ENCODE results near the gene COLQ. TPM values are rescaled to one million over a fixed set of nuclear protein-coding genes. Genes with fewer than 3 reads are reported as not detected.

Gene COLQ
- total RNA-seq, 1 experiment from 2014 or later, result 1.9 TPM

DNA sequence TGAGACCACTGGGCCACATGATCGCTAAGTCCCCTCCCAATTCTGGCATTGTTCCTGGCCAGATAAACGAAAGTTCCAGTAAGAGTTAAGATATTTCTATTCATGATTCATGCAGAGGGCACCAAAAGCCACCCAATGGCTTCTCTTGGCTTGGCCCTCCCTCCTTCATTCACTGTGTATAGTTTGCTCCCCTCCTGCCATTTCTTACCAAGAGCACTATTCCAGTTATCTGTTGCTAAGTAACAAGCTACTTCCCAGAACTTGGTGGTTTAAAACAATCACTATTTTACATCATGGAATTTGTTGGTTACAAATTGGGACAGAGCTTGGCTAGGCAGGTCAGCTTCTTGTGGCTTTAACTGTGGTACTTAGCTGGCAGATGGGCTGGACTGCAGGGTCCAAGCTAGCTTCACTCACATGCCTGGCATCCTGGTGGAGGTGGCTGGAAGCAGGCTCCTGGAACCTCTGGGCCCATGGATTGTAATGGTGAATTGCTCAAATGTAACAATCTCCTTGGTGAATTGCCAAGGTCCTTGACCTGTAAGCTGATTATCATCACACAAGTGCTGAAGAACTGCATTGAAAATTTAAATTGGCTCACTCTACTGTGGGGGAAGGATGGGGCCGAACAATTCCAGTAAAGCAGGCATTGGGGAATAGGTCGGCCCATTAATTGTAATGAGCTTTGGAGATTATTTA lies 77.5 kb downstream of the COLQ start:
- POLR2A ChIA-PET, result no interaction called here
- no peaks in the 10 kb centered on the region for H3K27me3 ChIP-seq (ENCODE audit: insufficient read depth, low read length)
- no peak overlapping the region for H2AFZ ChIP-seq (ENCODE audit: low read depth, low read length, poor library complexity, severe bottlenecking)
- H3K36me3 ChIP-seq (ENCODE audit: control insufficient read depth in 1 of 2, insufficient read depth in 2 of 2, low read length in 2 of 2), result peaks cover 21 to 25% of the 10 kb centered on the region in 2 experiments
- no peak for TF ChIP-seq POLR2AphosphoS5 (IDR thresholded peaks at IDR 0.05; ENCODE audit: low read depth, low read length)
- TF ChIP-seq EGR1 (IDR thresholded peaks at IDR 0.05; ENCODE audit: low read depth), result no peak
- TF ChIP-seq RAD21 (IDR thresholded peaks at IDR 0.05; ENCODE audit: low read depth), result no peak
- no peak for TF ChIP-seq CBX3 (IDR thresholded peaks at IDR 0.05; ENCODE audit: low read depth)
- TF ChIP-seq, protein P1, sequence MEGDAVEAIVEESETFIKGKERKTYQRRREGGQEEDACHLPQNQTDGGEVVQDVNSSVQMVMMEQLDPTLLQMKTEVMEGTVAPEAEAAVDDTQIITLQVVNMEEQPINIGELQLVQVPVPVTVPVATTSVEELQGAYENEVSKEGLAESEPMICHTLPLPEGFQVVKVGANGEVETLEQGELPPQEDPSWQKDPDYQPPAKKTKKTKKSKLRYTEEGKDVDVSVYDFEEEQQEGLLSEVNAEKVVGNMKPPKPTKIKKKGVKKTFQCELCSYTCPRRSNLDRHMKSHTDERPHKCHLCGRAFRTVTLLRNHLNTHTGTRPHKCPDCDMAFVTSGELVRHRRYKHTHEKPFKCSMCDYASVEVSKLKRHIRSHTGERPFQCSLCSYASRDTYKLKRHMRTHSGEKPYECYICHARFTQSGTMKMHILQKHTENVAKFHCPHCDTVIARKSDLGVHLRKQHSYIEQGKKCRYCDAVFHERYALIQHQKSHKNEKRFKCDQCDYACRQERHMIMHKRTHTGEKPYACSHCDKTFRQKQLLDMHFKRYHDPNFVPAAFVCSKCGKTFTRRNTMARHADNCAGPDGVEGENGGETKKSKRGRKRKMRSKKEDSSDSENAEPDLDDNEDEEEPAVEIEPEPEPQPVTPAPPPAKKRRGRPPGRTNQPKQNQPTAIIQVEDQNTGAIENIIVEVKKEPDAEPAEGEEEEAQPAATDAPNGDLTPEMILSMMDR (IDR thresholded peaks at IDR 0.05 in 2 of 3, conservative IDR thresholded peaks at IDR 0.05 in 1 of 3; ENCODE audit: borderline replicate concordance in 1 of 3, insufficient read depth in 1 of 3, low read depth in 2 of 3, low read length in 2 of 3), result no peak
- TF ChIP-seq ZFX (IDR thresholded peaks at IDR 0.05), result no peak
- TF ChIP-seq YY1 (IDR thresholded peaks at IDR 0.05; ENCODE audit: extremely low read depth, insufficient replicate concordance, low read depth, low read length), result no peak
- TF ChIP-seq SP1 (IDR thresholded peaks at IDR 0.05; ENCODE audit: low read depth), result no peak
- TF ChIP-seq ZNF274 (IDR thresholded peaks at IDR 0.05; ENCODE audit: low read depth, low read length), result no peak
- TF ChIP-seq SRF (IDR thresholded peaks at IDR 0.05; ENCODE audit: low read depth), result no peak
- TF ChIP-seq, protein P2, sequence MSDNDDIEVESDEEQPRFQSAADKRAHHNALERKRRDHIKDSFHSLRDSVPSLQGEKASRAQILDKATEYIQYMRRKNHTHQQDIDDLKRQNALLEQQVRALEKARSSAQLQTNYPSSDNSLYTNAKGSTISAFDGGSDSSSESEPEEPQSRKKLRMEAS (IDR thresholded peaks at IDR 0.05), result no peak
- no peak for TF ChIP-seq JUND (IDR thresholded peaks at IDR 0.05)
- TF ChIP-seq ELF1 (IDR thresholded peaks at IDR 0.05; ENCODE audit: borderline replicate concordance, low read depth), result no peak
- no peak for TF ChIP-seq EZH2phosphoT487 (IDR thresholded peaks at IDR 0.05; ENCODE audit: borderline replicate concordance)
- TF ChIP-seq, protein P3, sequence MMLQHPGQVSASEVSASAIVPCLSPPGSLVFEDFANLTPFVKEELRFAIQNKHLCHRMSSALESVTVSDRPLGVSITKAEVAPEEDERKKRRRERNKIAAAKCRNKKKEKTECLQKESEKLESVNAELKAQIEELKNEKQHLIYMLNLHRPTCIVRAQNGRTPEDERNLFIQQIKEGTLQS (IDR thresholded peaks at IDR 0.05), result no peak
- no peak for TF ChIP-seq TCF7L2 (IDR thresholded peaks at IDR 0.05; ENCODE audit: borderline replicate concordance, extremely low read depth, insufficient read depth, insufficient read length)
- TF ChIP-seq SIN3A (IDR thresholded peaks at IDR 0.05; ENCODE audit: low read depth), result no peak
- ATAC-seq (no peak), DNase-seq (ENCODE audit: low read depth, low spot score) (no peak)
- H3K79me2 ChIP-seq (ENCODE audit: insufficient read depth, low read length), result no peaks in the 10 kb centered on the region
- no peaks in the 10 kb centered on the region for H4K20me1 ChIP-seq (ENCODE audit: insufficient read depth)
- no peak overlapping the region for H3K27ac ChIP-seq (ENCODE audit: low read depth, low read length)
- intact Hi-C loops (cut with micrococcal nuclease), result no loop called here
- CTCF ChIA-PET, result no interaction called here
- BruUV-seq (replicated peaks), result no TSS peak
- no peaks in the 10 kb centered on the region for H3K9me2 ChIP-seq (ENCODE audit: insufficient read depth)
- H3K4me1 ChIP-seq (ENCODE audit: control insufficient read depth in 1 of 2, insufficient read depth in 2 of 2, low read length in 2 of 2), result no peaks in the 10 kb centered on the region
- no peak overlapping the region for H3K9ac ChIP-seq (ENCODE audit: low read length)
- no peaks in the 10 kb centered on the region for H3K9me3 ChIP-seq (ENCODE audit: control insufficient read depth in 1 of 2, insufficient read depth in 1 of 2, low read depth in 1 of 2, low read length in 2 of 2)
- no peak overlapping the region for H3K4me3 ChIP-seq (replicated peaks in 1 of 2; ENCODE audit: low read depth in 1 of 2, low read length in 2 of 2)
- H3K4me2 ChIP-seq (ENCODE audit: low read length), result no peak overlapping the region
- RAD21 ChIA-PET (ENCODE audit: low non-redundant PET in 1 of 2, low total read pairs in 2 of 2, uncharacterized antibody in 2 of 2, unreplicated experiment in 2 of 2), result no interaction called here
